HL-60 (cell line): Measurements from ENCODE around the gene MRPL28.

Experiments used
- DNase-seq, 2 experiments: peaks; one replicate each; pipeline ENCODE4 v3.0.0-alpha.2; 2010 to 2020; ENCODE audit warnings: low read depth in 1 of 2, low spot score in 1 of 2
- H3K27ac ChIP-seq: fragments of 250-450 bp; sonication (Bioruptor Pico); replicated peaks from 2 replicates; pipeline ENCODE4 v1.5.1; 2020; ENCODE audit warnings: mild to moderate bottlenecking, moderate library complexity
- H3K27me3 ChIP-seq: fragments of 250-450 bp; sonication (Bioruptor Pico); 2 replicates; pipeline ENCODE4 v1.5.1; 2021; ENCODE audit warnings: mild to moderate bottlenecking, moderate library complexity; ENCODE audit not compliant: insufficient read depth, poor library complexity, severe bottlenecking
- H3K4me3 ChIP-seq: replicated peaks from 2 replicates; pipeline ENCODE4 v1.5.1; 2011; ENCODE audit warnings: mild to moderate bottlenecking, control low read depth, low read length; ENCODE audit not compliant: insufficient read depth
- CTCF ChIP-seq: IDR thresholded peaks from one replicate; pipeline ENCODE4 v1.5.1; 2011; ENCODE audit warnings: low read length, control low read depth, inconsistent platforms; ENCODE audit not compliant: insufficient read depth
- GABPA ChIP-seq: IDR thresholded peaks from 2 replicates; pipeline ENCODE4 v1.6.1; 2012; ENCODE audit warnings: low read depth
- POLR2AphosphoS5 ChIP-seq: IDR thresholded peaks from 2 replicates; pipeline ENCODE4 v1.6.1; 2012; ENCODE audit warnings: low read depth
- SPI1 ChIP-seq: IDR thresholded peaks from 2 replicates; pipeline ENCODE4 v1.6.1; 2012; ENCODE audit warnings: low read depth, mild to moderate bottlenecking, borderline replicate concordance
- TF ChIP-seq, protein P1 (sequence below): IDR thresholded peaks from 2 replicates; pipeline ENCODE4 v1.6.1; 2012; ENCODE audit warnings: low read depth; ENCODE audit not compliant: insufficient replicate concordance

MRPL28 gene

GRCh38 chr16:398561-399339 is 28.4 kb upstream of the MRPL28 start:
- peak overlapping the region; percentile 98 for H3K27ac ChIP-seq

DNA sequence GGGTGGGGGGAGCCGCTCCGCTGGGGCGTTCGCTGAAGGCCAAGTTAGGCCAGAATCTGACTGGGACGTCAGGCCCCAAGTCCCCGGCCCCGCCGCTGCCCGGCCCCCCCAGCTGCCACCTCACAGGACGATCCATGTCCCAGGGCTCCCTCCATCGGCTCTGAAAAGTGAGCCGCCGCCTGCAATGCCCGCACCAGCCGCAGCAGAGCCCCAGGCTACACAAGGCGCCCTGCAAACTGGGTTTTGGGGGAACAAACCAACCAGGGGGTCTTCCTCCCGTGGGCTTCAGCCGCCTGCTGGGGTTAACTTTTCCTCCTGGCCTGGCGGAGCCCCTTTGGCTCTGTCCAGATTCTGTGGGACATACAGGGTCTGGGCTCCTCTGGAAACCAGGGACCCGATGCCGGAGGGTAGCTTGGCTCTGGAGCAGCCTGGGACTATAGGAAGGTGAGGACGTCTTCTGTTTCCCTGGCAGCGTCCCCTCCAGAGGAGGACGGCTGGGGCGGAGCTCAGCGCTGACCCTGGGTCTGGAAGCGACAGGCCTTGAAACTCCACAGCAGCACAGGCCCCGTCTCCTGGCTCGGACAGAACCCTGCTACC is 27.5 kb upstream of the MRPL28 start:
- no peaks in the 10 kb centered on the region for H3K27me3 ChIP-seq
- TF ChIP-seq, protein P1, sequence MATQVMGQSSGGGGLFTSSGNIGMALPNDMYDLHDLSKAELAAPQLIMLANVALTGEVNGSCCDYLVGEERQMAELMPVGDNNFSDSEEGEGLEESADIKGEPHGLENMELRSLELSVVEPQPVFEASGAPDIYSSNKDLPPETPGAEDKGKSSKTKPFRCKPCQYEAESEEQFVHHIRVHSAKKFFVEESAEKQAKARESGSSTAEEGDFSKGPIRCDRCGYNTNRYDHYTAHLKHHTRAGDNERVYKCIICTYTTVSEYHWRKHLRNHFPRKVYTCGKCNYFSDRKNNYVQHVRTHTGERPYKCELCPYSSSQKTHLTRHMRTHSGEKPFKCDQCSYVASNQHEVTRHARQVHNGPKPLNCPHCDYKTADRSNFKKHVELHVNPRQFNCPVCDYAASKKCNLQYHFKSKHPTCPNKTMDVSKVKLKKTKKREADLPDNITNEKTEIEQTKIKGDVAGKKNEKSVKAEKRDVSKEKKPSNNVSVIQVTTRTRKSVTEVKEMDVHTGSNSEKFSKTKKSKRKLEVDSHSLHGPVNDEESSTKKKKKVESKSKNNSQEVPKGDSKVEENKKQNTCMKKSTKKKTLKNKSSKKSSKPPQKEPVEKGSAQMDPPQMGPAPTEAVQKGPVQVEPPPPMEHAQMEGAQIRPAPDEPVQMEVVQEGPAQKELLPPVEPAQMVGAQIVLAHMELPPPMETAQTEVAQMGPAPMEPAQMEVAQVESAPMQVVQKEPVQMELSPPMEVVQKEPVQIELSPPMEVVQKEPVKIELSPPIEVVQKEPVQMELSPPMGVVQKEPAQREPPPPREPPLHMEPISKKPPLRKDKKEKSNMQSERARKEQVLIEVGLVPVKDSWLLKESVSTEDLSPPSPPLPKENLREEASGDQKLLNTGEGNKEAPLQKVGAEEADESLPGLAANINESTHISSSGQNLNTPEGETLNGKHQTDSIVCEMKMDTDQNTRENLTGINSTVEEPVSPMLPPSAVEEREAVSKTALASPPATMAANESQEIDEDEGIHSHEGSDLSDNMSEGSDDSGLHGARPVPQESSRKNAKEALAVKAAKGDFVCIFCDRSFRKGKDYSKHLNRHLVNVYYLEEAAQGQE, result no peak
- TF ChIP-seq CTCF, result peak; percentile 5

More at GRCh38 chr16:398561-399339, 28.4 kb upstream of the MRPL28 start:
- Histone ChIP-seq H3K4me3 (no peak overlapping the region), H3K27me3 (no peaks in the 10 kb centered on the region)
- no peak for DNase-seq
- TF ChIP-seq SPI1 (no peak), POLR2AphosphoS5 (peak; percentile 36; the same call in 1 of the 2 replicates)

DNA sequence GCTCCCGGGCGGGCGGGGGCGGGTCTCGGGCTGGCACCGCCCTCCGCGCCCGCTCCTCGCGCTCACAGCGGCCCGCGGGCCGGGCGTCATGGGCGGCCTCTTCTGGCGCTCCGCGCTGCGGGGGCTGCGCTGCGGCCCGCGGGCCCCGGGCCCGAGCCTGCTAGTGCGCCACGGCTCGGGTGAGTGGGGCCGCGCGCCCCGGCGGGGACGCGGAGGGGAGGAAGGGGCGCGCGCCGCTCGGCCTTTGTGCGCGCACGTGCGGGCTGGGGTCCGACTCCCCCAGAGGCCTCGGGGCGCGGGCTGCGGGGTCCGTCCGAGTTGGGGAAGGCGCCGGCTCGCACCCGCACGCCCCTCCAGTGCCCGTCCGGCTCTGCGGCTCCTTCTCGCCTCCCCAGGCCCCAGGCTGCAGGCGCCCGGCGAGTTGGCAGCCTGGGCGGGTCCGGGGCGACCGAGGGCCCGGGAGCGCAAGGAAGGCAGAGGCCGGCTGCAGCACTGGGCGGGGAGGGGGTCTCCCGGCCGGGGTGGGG is 26.9 kb upstream of the MRPL28 start, which contains the start of gene NME4:
Gene NME4, plus strand, starts transcription at position 65 of the 527 bp plus-strand sequence. Its CDS starts 24 bp downstream, at position 89.
- DNase-seq, result peak; percentile 28 to 62
- Histone ChIP-seq H3K4me3 (peak within 1 kb of the TSS; percentile 49), H3K27ac (peak within 1 kb of the TSS; percentile 85), H3K27me3 (no peaks in the 10 kb centered on the region)
- no peak for TF ChIP-seq SPI1
- no peak for TF ChIP-seq CTCF
- no peak for TF ChIP-seq POLR2AphosphoS5
- no peak for TF ChIP-seq GABPA
- TF ChIP-seq, protein P1, result no peak

More for the DNA sequence above, 27.5 kb upstream of the MRPL28 start:
- Histone ChIP-seq H3K27ac (peak overlapping the region; percentile 25; the same call in 1 of the 2 replicates), H3K4me3 (peak overlapping the region; percentile 8)
- peak in 1 of 2 experiments; percentile 89 for DNase-seq

DNA sequence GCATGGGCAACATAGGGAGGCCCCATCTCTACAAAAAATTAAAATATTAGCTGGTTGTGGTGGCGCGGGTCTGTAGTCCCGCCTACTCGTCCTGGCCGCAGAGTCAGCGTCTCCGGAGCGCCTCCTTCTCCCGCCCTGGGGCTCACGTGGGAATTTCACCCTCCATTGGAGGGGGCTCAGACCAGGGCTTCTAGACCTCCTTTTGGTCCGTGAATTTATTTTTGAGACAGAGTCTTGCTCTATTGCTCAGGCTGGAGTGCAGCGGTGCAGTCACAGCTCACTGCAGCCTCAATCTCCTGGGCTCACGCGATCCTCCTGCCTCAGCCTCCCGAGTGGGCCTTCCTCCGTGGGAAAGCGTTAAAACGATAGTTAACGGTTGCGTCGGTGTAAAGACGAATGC is 26.3 kb upstream of the MRPL28 start:
- Histone ChIP-seq H3K27ac (peak overlapping the region; percentile 85), H3K27me3 (no peaks in the 10 kb centered on the region), H3K4me3 (peak overlapping the region; percentile 49)
- TF ChIP-seq CTCF (no peak), GABPA (no peak), SPI1 (no peak), POLR2AphosphoS5 (no peak)
- TF ChIP-seq, protein P1, result no peak
- peak; percentile 67 to 80 for DNase-seq
